ENCODE measurements around the gene RAP1GAP.

RAP1GAP gene

GRCh38 chr1:21659924-21660326, 9.2 kb downstream of the RAP1GAP start:
- Mint-ChIP-seq H3K9me3 (no peaks in the 10 kb centered on the region), H3K27ac (no peak overlapping the region), H3K36me3 (ENCODE audit: low read depth) (no peaks in the 10 kb centered on the region), H3K4me1 (ENCODE audit: low read depth) (peaks cover 1% of the 10 kb centered on the region), H3K27me3 (ENCODE audit: low read depth) (peaks cover 24% of the 10 kb centered on the region), H3K4me3 (no peak overlapping the region)

GRCh38 chr1:21659099-21659923, 9.8 kb downstream of the RAP1GAP start:
- Mint-ChIP-seq H3K27ac (no peak overlapping the region), H3K36me3 (ENCODE audit: low read depth) (no peaks in the 10 kb centered on the region), H3K9me3 (no peaks in the 10 kb centered on the region), H3K4me1 (ENCODE audit: low read depth) (peaks cover 1% of the 10 kb centered on the region), H3K4me3 (no peak overlapping the region), H3K27me3 (ENCODE audit: low read depth) (peaks cover 26% of the 10 kb centered on the region)

- Mint-ChIP-seq H3K27me3 (ENCODE audit: low read depth) (peaks cover 36% of the 10 kb centered on the region), H3K4me1 (ENCODE audit: low read depth) (peaks cover 2% of the 10 kb centered on the region), H3K4me3 (no peak overlapping the region), H3K27ac (no peak overlapping the region), H3K9me3 (no peaks in the 10 kb centered on the region), H3K36me3 (ENCODE audit: low read depth) (no peaks in the 10 kb centered on the region)
These were observed 11.5 kb downstream of the RAP1GAP start for GRCh38 chr1:21657456-21658190.

- H3K9me3 Mint-ChIP-seq, result no peaks in the 10 kb centered on the region
- H3K4me3 Mint-ChIP-seq, result no peak overlapping the region
- H3K36me3 Mint-ChIP-seq (ENCODE audit: low read depth), result no peaks in the 10 kb centered on the region
- peaks cover 45% of the 10 kb centered on the region for H3K27me3 Mint-ChIP-seq (ENCODE audit: low read depth)
- H3K4me1 Mint-ChIP-seq (ENCODE audit: low read depth), result peaks cover 13% of the 10 kb centered on the region
- no peak overlapping the region for H3K27ac Mint-ChIP-seq
These were observed 13.4 kb downstream of the RAP1GAP start for GRCh38 chr1:21655748-21656147.

- H3K4me3 Mint-ChIP-seq, result no peak overlapping the region
- peaks cover 13% of the 10 kb centered on the region for H3K4me1 Mint-ChIP-seq (ENCODE audit: low read depth)
- no peaks in the 10 kb centered on the region for H3K36me3 Mint-ChIP-seq (ENCODE audit: low read depth)
- no peaks in the 10 kb centered on the region for H3K9me3 Mint-ChIP-seq
- peaks cover 44% of the 10 kb centered on the region for H3K27me3 Mint-ChIP-seq (ENCODE audit: low read depth)
- no peak overlapping the region for H3K27ac Mint-ChIP-seq
These were observed 13.9 kb downstream of the RAP1GAP start for GRCh38 chr1:21655259-21655658.

GRCh38 chr1:21654209-21654608, 14.9 kb downstream of the RAP1GAP start:
- Mint-ChIP-seq H3K27ac (no peak overlapping the region), H3K27me3 (ENCODE audit: low read depth) (peaks cover 42% of the 10 kb centered on the region)

GRCh38 chr1:21653744-21654100, 15.4 kb downstream of the RAP1GAP start:
- peaks cover 12% of the 10 kb centered on the region for H3K4me1 Mint-ChIP-seq (ENCODE audit: low read depth)
- no peaks in the 10 kb centered on the region for H3K9me3 Mint-ChIP-seq
- no peak overlapping the region for H3K4me3 Mint-ChIP-seq
- peaks cover 42% of the 10 kb centered on the region for H3K27me3 Mint-ChIP-seq (ENCODE audit: low read depth)
- H3K36me3 Mint-ChIP-seq (ENCODE audit: low read depth), result no peaks in the 10 kb centered on the region
- H3K27ac Mint-ChIP-seq, result no peak overlapping the region

More at GRCh38 chr1:21654209-21654608, 14.9 kb downstream of the RAP1GAP start:
- no peaks in the 10 kb centered on the region for H3K36me3 Mint-ChIP-seq (ENCODE audit: low read depth)
- H3K4me3 Mint-ChIP-seq, result no peak overlapping the region
- H3K9me3 Mint-ChIP-seq, result no peaks in the 10 kb centered on the region
- peaks cover 12% of the 10 kb centered on the region for H3K4me1 Mint-ChIP-seq (ENCODE audit: low read depth)

- H3K9me3 Mint-ChIP-seq, result no peaks in the 10 kb centered on the region
- peaks cover 45% of the 10 kb centered on the region for H3K27me3 Mint-ChIP-seq (ENCODE audit: low read depth)
- peaks cover 12% of the 10 kb centered on the region for H3K4me1 Mint-ChIP-seq (ENCODE audit: low read depth)
- no peaks in the 10 kb centered on the region for H3K36me3 Mint-ChIP-seq (ENCODE audit: low read depth)
- no peak overlapping the region for H3K27ac Mint-ChIP-seq
- peak overlapping the region; percentile 78 for H3K4me3 Mint-ChIP-seq
These were observed 16.0 kb downstream of the RAP1GAP start for GRCh38 chr1:21652937-21653743.

GRCh38 chr1:21652101-21652936, 16.8 kb downstream of the RAP1GAP start:
- Mint-ChIP-seq H3K27ac (peak overlapping the region; percentile 26), H3K9me3 (no peaks in the 10 kb centered on the region), H3K36me3 (ENCODE audit: low read depth) (no peaks in the 10 kb centered on the region), H3K4me3 (peak overlapping the region; percentile 78), H3K4me1 (ENCODE audit: low read depth) (peaks cover 12% of the 10 kb centered on the region), H3K27me3 (ENCODE audit: low read depth) (peaks cover 44% of the 10 kb centered on the region)

GRCh38 chr1:21651214-21652042, 17.7 kb downstream of the RAP1GAP start:
- peak overlapping the region; percentile 82 for H3K4me3 Mint-ChIP-seq
- H3K27me3 Mint-ChIP-seq (ENCODE audit: low read depth), result peaks cover 36% of the 10 kb centered on the region
- no peak overlapping the region for H3K27ac Mint-ChIP-seq
- H3K36me3 Mint-ChIP-seq (ENCODE audit: low read depth), result no peaks in the 10 kb centered on the region
- H3K4me1 Mint-ChIP-seq (ENCODE audit: low read depth), result peaks cover 12% of the 10 kb centered on the region
- H3K9me3 Mint-ChIP-seq, result no peaks in the 10 kb centered on the region

GRCh38 chr1:21650400-21650799, 18.8 kb downstream of the RAP1GAP start:
- H3K27me3 Mint-ChIP-seq (ENCODE audit: low read depth), result peaks cover 36% of the 10 kb centered on the region
- no peaks in the 10 kb centered on the region for H3K36me3 Mint-ChIP-seq (ENCODE audit: low read depth)
- H3K27ac Mint-ChIP-seq, result no peak overlapping the region
- H3K9me3 Mint-ChIP-seq, result no peaks in the 10 kb centered on the region
- H3K4me3 Mint-ChIP-seq, result no peak overlapping the region
- H3K4me1 Mint-ChIP-seq (ENCODE audit: low read depth), result peaks cover 12% of the 10 kb centered on the region

- H3K27me3 Mint-ChIP-seq (ENCODE audit: low read depth), result peaks cover 34% of the 10 kb centered on the region
- H3K9me3 Mint-ChIP-seq, result no peaks in the 10 kb centered on the region
- no peaks in the 10 kb centered on the region for H3K36me3 Mint-ChIP-seq (ENCODE audit: low read depth)
- H3K27ac Mint-ChIP-seq, result no peak overlapping the region
- peaks cover 12% of the 10 kb centered on the region for H3K4me1 Mint-ChIP-seq (ENCODE audit: low read depth)
- H3K4me3 Mint-ChIP-seq, result no peak overlapping the region
These were observed 19.8 kb downstream of the RAP1GAP start for GRCh38 chr1:21649315-21649714.

GRCh38 chr1:21648791-21649190, 20.4 kb downstream of the RAP1GAP start:
- no peak overlapping the region for H3K4me3 Mint-ChIP-seq
- H3K36me3 Mint-ChIP-seq (ENCODE audit: low read depth), result no peaks in the 10 kb centered on the region
- H3K27ac Mint-ChIP-seq, result no peak overlapping the region
- H3K27me3 Mint-ChIP-seq (ENCODE audit: low read depth), result peaks cover 30% of the 10 kb centered on the region
- H3K4me1 Mint-ChIP-seq (ENCODE audit: low read depth), result peaks cover 12% of the 10 kb centered on the region
- H3K9me3 Mint-ChIP-seq, result no peaks in the 10 kb centered on the region

All from T-helper 1 cell treated with Interleukin-12 subunit alpha and Interleukin-12 subunit beta and Interleukin-4 antibody, amounts not matched to agents 30 μg/mL and 1 μg/mL, for 36 hours (primary cell).